ENCODE results near the gene NTMT1. TPM values are rescaled to one million over a fixed set of nuclear protein-coding genes. Genes with fewer than 3 reads are reported as not detected.

Gene NTMT1
- total RNA-seq, 1 donor from 2014 or later: 45.7 TPM

- Mint-ChIP-seq H3K27me3 (ENCODE audit: unreplicated experiment) (no peaks in the 10 kb centered on the region), H3K4me1 (ENCODE audit: unreplicated experiment) (peaks cover 47% of the 10 kb centered on the region), H3K27ac (ENCODE audit: unreplicated experiment) (peak overlapping the region; percentile 91), H3K9me3 (ENCODE audit: unreplicated experiment) (no peaks in the 10 kb centered on the region), H3K36me3 (ENCODE audit: unreplicated experiment) (no peaks in the 10 kb centered on the region), H3K4me3 (ENCODE audit: unreplicated experiment) (no peak overlapping the region)
- DNase-seq (ENCODE audit: extremely low spot score, unreplicated experiment): no peak
- no peak for TF ChIP-seq CTCF (IDR thresholded peaks at IDR 0.05)
These were observed 17.1 kb upstream of the NTMT1 start for GRCh38 chr9:129608561-129609481.

GRCh38 chr9:129609486-129610212 lies 16.3 kb upstream of the NTMT1 start:
- H3K9me3 Mint-ChIP-seq (ENCODE audit: unreplicated experiment): no peaks in the 10 kb centered on the region
- no peaks in the 10 kb centered on the region for H3K27me3 Mint-ChIP-seq (ENCODE audit: unreplicated experiment)
- H3K4me1 Mint-ChIP-seq (ENCODE audit: unreplicated experiment): peaks cover 48% of the 10 kb centered on the region
- H3K27ac Mint-ChIP-seq (ENCODE audit: unreplicated experiment): peak overlapping the region; percentile 98
- no peaks in the 10 kb centered on the region for H3K36me3 Mint-ChIP-seq (ENCODE audit: unreplicated experiment)
- DNase-seq (ENCODE audit: extremely low spot score, unreplicated experiment): no peak
- peak overlapping the region; percentile 77 for H3K4me3 Mint-ChIP-seq (ENCODE audit: unreplicated experiment)
- no peak for TF ChIP-seq CTCF (IDR thresholded peaks at IDR 0.05)

GRCh38 chr9:129610213-129610472 lies 15.8 kb upstream of the NTMT1 start:
- Mint-ChIP-seq H3K4me3 (ENCODE audit: unreplicated experiment) (no peak overlapping the region), H3K27me3 (ENCODE audit: unreplicated experiment) (no peaks in the 10 kb centered on the region), H3K36me3 (ENCODE audit: unreplicated experiment) (no peaks in the 10 kb centered on the region), H3K27ac (ENCODE audit: unreplicated experiment) (no peak overlapping the region), H3K4me1 (ENCODE audit: unreplicated experiment) (peaks cover 48% of the 10 kb centered on the region), H3K9me3 (ENCODE audit: unreplicated experiment) (no peaks in the 10 kb centered on the region)
- DNase-seq (ENCODE audit: extremely low spot score, unreplicated experiment): no peak
- no peak for TF ChIP-seq CTCF (IDR thresholded peaks at IDR 0.05)

GRCh38 chr9:129610473-129611306 lies 15.3 kb upstream of the NTMT1 start:
- Mint-ChIP-seq H3K4me3 (ENCODE audit: unreplicated experiment) (peak overlapping the region; percentile 77), H3K4me1 (ENCODE audit: unreplicated experiment) (peaks cover 48% of the 10 kb centered on the region), H3K27ac (ENCODE audit: unreplicated experiment) (peak overlapping the region; percentile 92), H3K9me3 (ENCODE audit: unreplicated experiment) (no peaks in the 10 kb centered on the region), H3K27me3 (ENCODE audit: unreplicated experiment) (no peaks in the 10 kb centered on the region), H3K36me3 (ENCODE audit: unreplicated experiment) (no peaks in the 10 kb centered on the region)
- peak; percentile 92 for DNase-seq (ENCODE audit: extremely low spot score, unreplicated experiment)
- TF ChIP-seq CTCF (IDR thresholded peaks at IDR 0.05): peak; percentile 87
